Erythroblast (primary cell): ENCODE measurements around the gene TMEM165.

Experiments used
- DNase-seq, 2 experiments: peaks; one replicate each; lab custom pipeline; 2025; lab: John Stamatoyannopoulos, UW
- GATA1 ChIP-seq: IDR thresholded peaks from 2 replicates; pipeline ENCODE4 v1.6.1; 2011; ENCODE audit warnings: low read depth, mild to moderate bottlenecking, control low read depth, low read length, moderate library complexity
- POLR2A ChIP-seq: IDR thresholded peaks from 2 replicates; pipeline ENCODE4 v1.6.1; 2011; ENCODE audit warnings: mild to moderate bottlenecking, low read length

The TMEM165 gene

GRCh38 chr4:55439023-55439422 is 43.3 kb downstream of the TMEM165 start:
- no peak for DNase-seq
- TF ChIP-seq GATA1 = no peak
- TF ChIP-seq POLR2A = no peak

DNA sequence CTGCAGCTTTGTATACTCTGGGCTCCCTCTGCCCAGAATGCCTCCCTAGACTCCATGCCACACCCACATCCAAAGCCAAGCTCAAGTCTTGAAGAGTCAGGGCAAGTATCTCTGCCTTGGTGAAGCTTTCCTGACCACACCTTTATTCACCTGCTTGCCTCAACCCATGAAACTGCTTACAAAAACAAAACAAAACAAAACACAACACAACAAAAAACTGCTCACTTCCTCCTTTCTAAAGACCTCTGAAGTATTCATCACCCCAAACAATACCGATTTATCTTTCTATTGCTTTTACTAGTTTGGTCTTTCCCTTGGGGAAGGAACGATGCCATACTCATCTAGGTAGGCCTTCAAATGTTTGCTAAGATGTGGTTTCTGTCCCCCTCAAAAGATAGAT is 45.0 kb downstream of the TMEM165 start:
- TF ChIP-seq GATA1 (no peak), POLR2A (no peak)
- no peak for DNase-seq

GRCh38 chr4:55442541-55442940 is 46.8 kb downstream of the TMEM165 start:
- TF ChIP-seq GATA1 = no peak
- no peak for TF ChIP-seq POLR2A
- DNase-seq = no peak

GRCh38 chr4:55444827-55445226 is 49.1 kb downstream of the TMEM165 start:
- peak; percentile 17 to 41 for DNase-seq
- TF ChIP-seq POLR2A = no peak
- no peak for TF ChIP-seq GATA1

- TF ChIP-seq GATA1 (no peak), POLR2A (no peak)
- no peak for DNase-seq
These were observed 50.3 kb downstream of the TMEM165 start for GRCh38 chr4:55445921-55446577.

DNA sequence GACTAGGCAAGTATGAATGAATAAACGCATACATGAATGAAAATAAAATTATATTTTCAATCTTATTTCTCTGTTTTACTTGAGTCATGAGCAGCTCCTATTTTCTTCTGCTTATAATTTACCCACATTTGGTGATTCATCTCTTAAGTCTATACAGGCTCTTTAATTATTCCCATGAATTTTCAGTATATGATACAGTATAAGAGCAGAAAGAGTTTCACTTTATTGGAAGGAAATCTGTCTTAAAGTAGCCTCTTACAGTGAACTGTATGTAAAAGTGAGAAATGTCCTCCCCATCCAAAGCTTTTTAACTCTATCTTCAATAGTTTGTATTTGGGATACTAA is 50.8 kb downstream of the TMEM165 start:
- TF ChIP-seq GATA1 (no peak), POLR2A (no peak)

DNA sequence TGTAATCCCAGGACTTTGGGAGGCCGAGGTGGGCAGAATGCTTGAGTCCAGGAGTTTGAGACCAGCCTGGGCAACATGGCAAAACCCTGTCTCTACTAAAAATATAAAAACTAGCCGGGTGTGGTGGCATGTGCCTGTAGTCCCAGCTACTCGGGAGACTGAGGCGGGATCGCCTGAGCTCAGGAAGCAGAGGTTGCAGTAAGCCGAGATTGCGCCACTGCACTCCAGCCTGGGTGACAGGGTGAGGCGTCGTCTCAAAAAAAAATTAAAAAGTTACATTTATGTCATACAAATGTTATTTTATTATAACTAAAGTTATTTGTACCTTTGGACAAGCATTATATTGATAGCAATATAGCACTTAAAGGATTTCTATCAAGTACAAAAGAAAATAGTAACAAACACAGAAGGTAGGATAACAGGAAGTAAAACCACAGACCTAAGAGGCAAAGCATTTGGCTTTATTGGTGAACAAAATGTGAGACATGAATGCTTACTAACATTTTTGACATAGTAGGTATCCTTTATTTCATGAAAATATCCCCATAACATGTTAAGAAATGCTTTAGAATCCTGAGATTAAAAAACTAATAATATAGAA is 51.5 kb downstream of the TMEM165 start:
- DNase-seq = no peak
- TF ChIP-seq POLR2A = no peak
- no peak for TF ChIP-seq GATA1

More for the DNA sequence above, 50.8 kb downstream of the TMEM165 start:
- DNase-seq = no peak

DNA sequence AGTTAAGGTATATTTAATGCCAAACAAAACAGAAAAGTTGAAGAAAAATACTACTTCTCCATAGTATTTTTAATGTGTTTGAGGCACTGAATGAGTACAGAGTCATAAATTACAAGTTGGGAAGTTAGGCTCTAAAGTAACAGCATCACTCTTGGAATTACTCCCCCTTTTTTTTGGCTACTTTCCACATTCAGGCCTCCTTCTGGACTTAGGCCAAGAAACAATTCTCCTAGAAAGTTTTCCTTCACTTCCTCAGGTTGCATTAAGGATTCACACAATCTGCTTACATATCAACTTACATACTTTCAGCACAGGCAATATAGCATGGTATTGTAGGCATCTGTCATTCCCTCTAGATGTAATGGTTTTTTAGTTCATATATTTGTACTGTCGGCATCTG is 52.1 kb downstream of the TMEM165 start:
- DNase-seq = no peak
- TF ChIP-seq GATA1 = no peak
- TF ChIP-seq POLR2A = no peak

GRCh38 chr4:55450566-55450965 is 54.8 kb downstream of the TMEM165 start:
- TF ChIP-seq POLR2A (no peak), GATA1 (no peak)
- no peak for DNase-seq

DNA sequence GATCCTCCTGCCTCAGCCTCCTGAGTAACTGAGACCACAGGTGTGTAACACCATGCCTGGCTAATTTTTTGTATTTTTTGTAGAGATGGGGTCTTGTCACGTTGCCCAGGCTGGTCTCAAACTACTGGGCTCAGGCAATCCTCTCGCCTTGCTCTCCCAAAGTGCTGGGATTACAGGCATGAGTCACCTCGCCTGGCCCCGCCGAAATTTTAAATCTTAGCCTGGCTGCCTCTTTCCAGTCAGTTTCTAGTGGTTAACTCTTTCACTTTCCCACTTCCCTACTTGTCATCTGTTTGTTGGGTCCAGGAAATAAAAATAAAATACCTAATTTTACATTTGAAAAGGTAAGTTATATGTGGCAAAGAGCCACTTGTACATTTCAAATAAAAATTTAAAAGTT is 62.4 kb downstream of the TMEM165 start:
- TF ChIP-seq GATA1 (no peak), POLR2A (no peak)
- no peak for DNase-seq

GRCh38 chr4:55458611-55459010 is 62.9 kb downstream of the TMEM165 start:
- TF ChIP-seq POLR2A (no peak), GATA1 (no peak)
- DNase-seq = no peak

- no peak for DNase-seq
- TF ChIP-seq GATA1 (no peak), POLR2A (no peak)
These were observed 70.2 kb downstream of the TMEM165 start for GRCh38 chr4:55466001-55466400.

DNA sequence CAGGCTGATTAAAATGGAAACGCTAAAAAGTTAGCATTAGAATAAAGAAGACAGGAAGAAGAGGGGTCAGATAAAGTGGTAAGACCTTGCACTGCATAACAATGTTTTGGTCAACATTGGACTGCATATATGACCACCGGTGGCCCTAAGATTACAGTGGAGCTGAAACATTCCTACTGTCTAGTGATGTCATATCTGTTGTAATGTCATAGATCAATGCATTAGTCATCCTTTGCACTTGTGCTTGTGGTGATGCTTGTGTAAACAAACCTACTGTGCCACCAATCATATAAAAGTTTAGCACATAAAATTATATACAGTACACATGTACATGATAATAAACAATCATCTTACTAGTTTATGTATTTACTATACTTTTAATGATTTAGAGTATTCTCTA is 73.0 kb downstream of the TMEM165 start:
- no peak for TF ChIP-seq GATA1
- no peak for TF ChIP-seq POLR2A
- peak in 1 of 2 experiments; percentile 3 for DNase-seq

DNA sequence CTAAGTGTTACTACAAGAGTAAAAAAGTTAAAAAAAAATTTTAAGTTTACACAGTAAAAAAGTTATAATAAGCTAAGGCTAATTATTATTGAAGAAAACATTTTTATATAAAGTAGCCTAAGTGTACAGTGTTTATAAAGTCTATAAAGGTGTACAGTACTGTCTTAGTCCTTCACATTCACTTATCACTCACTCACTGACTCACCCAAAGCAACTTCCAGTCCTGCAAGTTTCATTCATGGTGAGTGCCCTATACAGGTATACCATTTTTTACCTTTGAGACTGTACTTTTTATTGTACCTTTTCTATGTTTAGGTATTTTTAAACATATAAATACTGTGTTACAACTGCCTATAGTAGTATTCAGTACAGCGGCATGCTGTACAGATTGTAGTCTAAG is 74.2 kb downstream of the TMEM165 start:
- no peak for DNase-seq
- TF ChIP-seq GATA1 (no peak), POLR2A (no peak)
